ENCODE measurements around the gene MMP28.

- no peak for TF ChIP-seq CTCF (IDR thresholded peaks at IDR 0.05; ENCODE audit: low read depth, low read length, poor library complexity, severe bottlenecking)
- TF ChIP-seq EZH2phosphoT487 (IDR thresholded peaks at IDR 0.05; ENCODE audit: borderline replicate concordance, low read length), result no peak
These were observed 29.5 kb downstream of the MMP28 start for GRCh38 chr17:35765756-35766488.
